Fibroblast of skin of back (primary cell): Measurements from ENCODE around the gene MAB21L4. TPM values are rescaled to one million over a fixed set of nuclear protein-coding genes. Genes with fewer than 3 reads are reported as not detected.

Experiments
- DNase-seq: peaks from one replicate; pipeline ENCODE4 v3.0.0-alpha.2; 2013
- polyA plus RNA-seq, 2 experiments: library from polyadenylated mRNA; unstranded; fragments of 120-200 nt; gene quantifications; one replicate each; pipeline ENCODE4 v1.2.1, GENCODE V29; 2013; ENCODE audit not compliant: insufficient read length in 2 of 2

MAB21L4 gene
- not detected for polyA plus RNA-seq (2013, experiment 1 of 2; ENCODE audit: insufficient read length)
- not detected for polyA plus RNA-seq (2013, experiment 2 of 2; ENCODE audit: insufficient read length)

- no peak for DNase-seq
These were observed at the start of gene MAB21L4 for GRCh38 chr2:240895656-240896388. Gene MAB21L4 (minus strand): TSS chr2:240896156. CDS start chr2:240895997, 159 bp downstream.

- DNase-seq: no peak
These were observed 40.1 kb upstream of the MAB21L4 start for GRCh38 chr2:240936106-240936505.

GRCh38 chr2:240935103-240935876 lies 39.3 kb upstream of the MAB21L4 start:
- DNase-seq: no peak

GRCh38 chr2:240934701-240935102 lies 38.7 kb upstream of the MAB21L4 start:
- no peak for DNase-seq

- DNase-seq: no peak
These were observed 38.2 kb upstream of the MAB21L4 start for GRCh38 chr2:240933966-240934700.

GRCh38 chr2:240933048-240933965 lies 37.4 kb upstream of the MAB21L4 start:
- no peak for DNase-seq

GRCh38 chr2:240932724-240933047 lies 36.7 kb upstream of the MAB21L4 start:
- no peak for DNase-seq

GRCh38 chr2:240932001-240932723 lies 36.2 kb upstream of the MAB21L4 start:
- no peak for DNase-seq

GRCh38 chr2:240931319-240931949 lies 35.5 kb upstream of the MAB21L4 start:
- no peak for DNase-seq

GRCh38 chr2:240930631-240931318 lies 34.8 kb upstream of the MAB21L4 start:
- no peak for DNase-seq

- no peak for DNase-seq
These were observed 34.2 kb upstream of the MAB21L4 start for GRCh38 chr2:240930096-240930630.

GRCh38 chr2:240929364-240930095 lies 33.6 kb upstream of the MAB21L4 start:
- no peak for DNase-seq

- no peak for DNase-seq
These were observed 32.8 kb upstream of the MAB21L4 start for GRCh38 chr2:240928476-240929363.

- DNase-seq: no peak
These were observed 31.4 kb upstream of the MAB21L4 start for GRCh38 chr2:240927390-240927781.

- no peak for DNase-seq
These were observed 30.8 kb upstream of the MAB21L4 start for GRCh38 chr2:240926516-240927389.

GRCh38 chr2:240925568-240926515 lies 29.9 kb upstream of the MAB21L4 start:
- no peak for DNase-seq
